Testis (tissue), 2 donors: ENCODE results near the gene WTIP.

Experiments
- CTCF ChIP-seq, 3 experiments: fragments of 450-650 bp in 2 of 3; fragments of 200-600 bp in 1 of 3; sonication (generic) in 1 of 3; IDR thresholded peaks; one replicate each; pipeline ENCODE4 v1.5.1; 2016 to 2019; ENCODE audit warnings: antibody characterized with exemption in 3 of 3, mild to moderate bottlenecking in 2 of 3, moderate library complexity in 1 of 3
- POLR2A ChIP-seq: fragments of 450-650 bp; IDR thresholded peaks from one replicate; pipeline ENCODE4 v1.6.1; 2017; ENCODE audit warnings: antibody characterized with exemption, mild to moderate bottlenecking, moderate library complexity

GRCh38 chr19:34512254-34512822 lies 30.8 kb downstream of the WTIP start:
- no peak for TF ChIP-seq CTCF (IDR thresholded peaks at IDR 0.05)
- TF ChIP-seq POLR2A = no peak
